OCI-LY7 (cell line): Measurements from ENCODE around the gene WWOX.

Experiments used
- EZH2phosphoT487 ChIP-seq: fragments of 200-600 bp; sonication (generic); IDR thresholded peaks from 2 replicates; pipeline ENCODE4 v1.6.1; 2018; ENCODE audit warnings: low read depth, borderline replicate concordance, mild to moderate bottlenecking, mixed run types, antibody characterized with exemption, low read length, moderate library complexity, mixed read lengths
- TF ChIP-seq, protein P1 (sequence below): fragments of 200-600 bp; sonication (generic); conservative IDR thresholded peaks from 2 replicates; pipeline ENCODE4 v1.5.1; 2014; ENCODE audit warnings: mild to moderate bottlenecking, antibody characterized with exemption, low read length, moderate library complexity, mixed read lengths

DNA sequence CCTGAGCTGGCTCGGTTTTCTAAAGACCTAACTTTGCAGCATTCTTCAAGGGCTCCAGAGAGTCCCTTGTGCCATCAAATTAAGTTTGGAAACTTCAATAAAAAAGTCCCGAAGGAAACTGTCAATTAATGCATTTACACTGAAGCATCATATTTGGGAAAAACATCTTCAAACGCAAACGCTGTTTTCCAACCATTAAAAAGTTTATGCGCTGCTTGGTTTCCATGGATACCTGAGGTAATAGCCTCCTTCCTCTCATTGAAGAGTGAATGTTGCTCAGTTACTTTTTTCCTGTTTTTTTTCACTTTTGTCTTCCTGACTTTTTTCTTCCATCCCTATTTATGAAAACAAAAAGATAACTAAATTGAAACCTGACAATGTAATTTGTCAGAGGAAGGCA, 1102.0 kb downstream of the WWOX start:
- no peak for TF ChIP-seq EZH2phosphoT487
- TF ChIP-seq, protein P1, sequence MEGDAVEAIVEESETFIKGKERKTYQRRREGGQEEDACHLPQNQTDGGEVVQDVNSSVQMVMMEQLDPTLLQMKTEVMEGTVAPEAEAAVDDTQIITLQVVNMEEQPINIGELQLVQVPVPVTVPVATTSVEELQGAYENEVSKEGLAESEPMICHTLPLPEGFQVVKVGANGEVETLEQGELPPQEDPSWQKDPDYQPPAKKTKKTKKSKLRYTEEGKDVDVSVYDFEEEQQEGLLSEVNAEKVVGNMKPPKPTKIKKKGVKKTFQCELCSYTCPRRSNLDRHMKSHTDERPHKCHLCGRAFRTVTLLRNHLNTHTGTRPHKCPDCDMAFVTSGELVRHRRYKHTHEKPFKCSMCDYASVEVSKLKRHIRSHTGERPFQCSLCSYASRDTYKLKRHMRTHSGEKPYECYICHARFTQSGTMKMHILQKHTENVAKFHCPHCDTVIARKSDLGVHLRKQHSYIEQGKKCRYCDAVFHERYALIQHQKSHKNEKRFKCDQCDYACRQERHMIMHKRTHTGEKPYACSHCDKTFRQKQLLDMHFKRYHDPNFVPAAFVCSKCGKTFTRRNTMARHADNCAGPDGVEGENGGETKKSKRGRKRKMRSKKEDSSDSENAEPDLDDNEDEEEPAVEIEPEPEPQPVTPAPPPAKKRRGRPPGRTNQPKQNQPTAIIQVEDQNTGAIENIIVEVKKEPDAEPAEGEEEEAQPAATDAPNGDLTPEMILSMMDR = no peak
